ENCODE results near the gene SUMF1.

Gene SUMF1

DNA sequence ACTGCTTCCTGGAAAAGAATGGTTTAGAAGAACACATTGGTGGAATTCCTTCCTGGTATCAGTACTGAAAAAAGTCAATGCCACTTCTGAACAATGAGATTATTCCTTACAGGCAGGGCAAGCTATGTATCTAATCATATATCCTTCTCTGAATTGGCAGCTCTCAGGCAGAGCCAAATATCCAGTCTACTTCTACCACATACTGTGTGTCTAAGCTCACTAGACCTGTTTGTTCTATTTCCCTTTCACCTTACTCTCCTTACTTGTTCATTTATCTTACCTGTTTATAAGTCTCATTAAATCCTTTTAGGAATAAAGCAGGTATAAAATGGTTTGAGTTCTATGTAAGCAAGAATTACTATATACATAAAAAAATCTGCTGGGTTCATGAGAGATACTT, 155.6 kb downstream of the SUMF1 start:
- no peak overlapping the region for H3K4me3 ChIP-seq (ENCODE audit: low read depth, low read length)
- no peak for DNase-seq (ENCODE audit: low read depth)
- TF ChIP-seq, protein P1, sequence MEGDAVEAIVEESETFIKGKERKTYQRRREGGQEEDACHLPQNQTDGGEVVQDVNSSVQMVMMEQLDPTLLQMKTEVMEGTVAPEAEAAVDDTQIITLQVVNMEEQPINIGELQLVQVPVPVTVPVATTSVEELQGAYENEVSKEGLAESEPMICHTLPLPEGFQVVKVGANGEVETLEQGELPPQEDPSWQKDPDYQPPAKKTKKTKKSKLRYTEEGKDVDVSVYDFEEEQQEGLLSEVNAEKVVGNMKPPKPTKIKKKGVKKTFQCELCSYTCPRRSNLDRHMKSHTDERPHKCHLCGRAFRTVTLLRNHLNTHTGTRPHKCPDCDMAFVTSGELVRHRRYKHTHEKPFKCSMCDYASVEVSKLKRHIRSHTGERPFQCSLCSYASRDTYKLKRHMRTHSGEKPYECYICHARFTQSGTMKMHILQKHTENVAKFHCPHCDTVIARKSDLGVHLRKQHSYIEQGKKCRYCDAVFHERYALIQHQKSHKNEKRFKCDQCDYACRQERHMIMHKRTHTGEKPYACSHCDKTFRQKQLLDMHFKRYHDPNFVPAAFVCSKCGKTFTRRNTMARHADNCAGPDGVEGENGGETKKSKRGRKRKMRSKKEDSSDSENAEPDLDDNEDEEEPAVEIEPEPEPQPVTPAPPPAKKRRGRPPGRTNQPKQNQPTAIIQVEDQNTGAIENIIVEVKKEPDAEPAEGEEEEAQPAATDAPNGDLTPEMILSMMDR (IDR thresholded peaks at IDR 0.05; ENCODE audit: insufficient read depth, low read depth, low read length, missing control alignments) = no peak
